ENCODE data around the gene USHBP1.
A peak's percentile ranks its signal among the peaks of the same experiment; 100 is the strongest.

Gene USHBP1, protein sequence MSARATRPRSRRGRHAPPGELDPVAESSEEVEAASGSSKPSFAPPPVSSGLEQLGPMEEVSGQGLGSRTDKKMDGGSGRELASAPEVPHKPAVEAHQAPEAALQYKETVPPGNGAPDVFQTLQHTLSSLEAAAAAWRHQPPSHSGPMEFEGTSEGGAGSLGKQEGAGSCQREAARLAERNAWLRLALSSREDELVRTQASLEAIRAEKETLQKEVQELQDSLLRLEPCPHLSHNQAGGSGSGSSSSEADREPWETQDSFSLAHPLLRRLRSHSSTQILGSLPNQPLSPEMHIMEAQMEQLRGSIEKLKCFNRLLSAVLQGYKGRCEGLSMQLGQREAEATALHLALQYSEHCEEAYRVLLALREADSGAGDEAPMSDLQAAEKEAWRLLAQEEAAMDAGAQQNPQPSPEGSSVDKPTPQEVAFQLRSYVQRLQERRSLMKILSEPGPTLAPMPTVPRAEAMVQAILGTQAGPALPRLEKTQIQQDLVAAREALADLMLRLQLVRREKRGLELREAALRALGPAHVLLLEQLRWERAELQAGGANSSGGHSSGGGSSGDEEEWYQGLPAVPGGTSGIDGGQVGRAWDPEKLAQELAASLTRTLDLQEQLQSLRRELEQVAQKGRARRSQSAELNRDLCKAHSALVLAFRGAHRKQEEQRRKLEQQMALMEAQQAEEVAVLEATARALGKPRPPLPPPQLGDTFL

DNA sequence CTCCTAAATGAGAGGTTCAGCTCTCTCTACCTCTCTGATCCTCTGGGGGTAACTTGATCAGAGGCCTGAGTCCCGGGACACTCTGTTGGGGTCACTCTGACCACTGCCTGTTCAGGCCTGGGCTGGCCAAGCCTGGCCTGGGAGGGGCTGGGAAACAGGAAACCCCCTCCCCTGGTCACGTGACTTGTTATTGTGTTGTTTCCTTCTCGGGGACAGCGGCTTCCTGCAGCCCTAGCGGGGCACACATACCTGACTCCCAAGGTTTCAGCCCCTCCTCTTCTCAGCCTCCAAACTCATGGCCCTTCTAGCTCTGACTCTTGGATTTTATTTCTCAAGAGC lies at the start of gene USHBP1:
TSS of gene USHBP1 (minus strand) at position 105 of the 339 bp plus-strand sequence. CDS start 446 bp downstream, outside the sequence.
- no peak for DNase-seq

DNA sequence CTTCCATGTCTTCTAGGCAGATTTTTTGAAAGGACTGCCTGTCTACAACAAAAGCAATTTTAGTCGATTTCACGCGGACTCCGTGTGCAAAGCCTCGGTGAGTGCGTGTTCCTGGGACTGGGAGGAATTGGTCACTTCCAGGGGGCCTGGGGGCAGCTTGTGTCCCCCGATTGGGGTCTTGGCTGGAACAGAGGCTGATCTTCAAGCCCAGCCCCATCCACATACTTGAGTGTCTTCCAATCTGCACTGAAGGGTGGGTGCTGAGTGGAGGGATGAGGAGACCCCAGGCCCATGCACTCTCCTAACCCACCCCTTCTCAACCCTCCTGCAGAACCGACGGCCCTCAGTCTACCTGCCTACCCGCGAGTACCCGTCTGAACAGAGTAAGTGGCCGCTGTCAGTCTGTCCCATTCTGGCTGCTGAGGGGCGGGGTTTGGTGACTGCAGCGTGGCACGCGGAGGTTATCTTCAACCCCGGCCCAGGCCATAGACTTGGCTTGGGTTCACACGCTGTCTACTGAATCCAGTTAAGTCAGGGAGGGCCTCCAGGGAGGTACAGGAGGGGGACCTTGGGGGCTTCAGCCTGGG lies 49.6 kb upstream of the USHBP1 start:
- DNase-seq, result no peak

DNA sequence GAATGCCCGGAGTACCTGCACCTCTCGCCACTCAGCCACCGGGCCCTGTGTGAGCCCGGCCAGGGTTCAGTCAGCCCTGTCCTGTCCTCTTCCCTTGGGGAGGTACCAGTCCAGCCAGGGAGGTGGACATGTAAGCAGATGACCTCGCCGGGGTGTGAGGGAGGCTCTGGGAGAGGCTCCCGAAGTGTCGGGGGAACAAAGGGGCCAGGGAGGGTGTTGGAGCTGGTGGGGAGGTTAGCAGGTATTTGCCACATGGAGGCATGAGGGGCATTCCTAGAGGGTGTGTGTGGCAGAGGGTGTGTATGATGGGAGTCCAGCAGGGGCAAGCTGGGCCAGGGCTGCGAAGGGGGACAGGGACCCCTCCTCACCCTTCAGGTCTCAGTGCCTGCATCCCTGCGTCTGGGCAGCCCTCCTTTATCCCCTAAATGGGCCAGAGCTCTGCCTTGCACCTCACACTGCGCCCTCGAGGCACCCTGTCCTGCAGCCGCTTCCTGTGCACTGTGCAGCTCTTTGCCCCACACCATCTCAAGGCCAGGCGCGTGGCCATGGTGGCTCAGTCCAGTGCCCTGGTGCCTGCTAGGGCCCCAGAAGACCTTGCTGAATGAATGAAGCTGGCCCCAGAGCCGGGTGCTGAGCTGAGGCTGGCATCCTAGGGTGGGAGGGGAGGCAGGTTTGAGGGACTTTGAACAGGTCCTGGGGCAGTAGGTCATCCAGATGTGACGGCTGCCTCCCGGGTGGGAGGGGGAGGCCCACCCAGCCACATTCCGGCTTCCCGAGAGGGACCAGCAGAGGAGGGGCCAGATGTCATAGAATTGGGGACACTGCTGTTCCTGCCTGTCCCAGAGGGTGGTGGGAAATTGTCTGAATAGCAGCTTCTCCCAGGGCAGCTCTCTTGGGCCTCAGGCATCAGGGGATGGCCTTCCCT lies 47.9 kb upstream of the USHBP1 start:
- DNase-seq, result no peak

DNA sequence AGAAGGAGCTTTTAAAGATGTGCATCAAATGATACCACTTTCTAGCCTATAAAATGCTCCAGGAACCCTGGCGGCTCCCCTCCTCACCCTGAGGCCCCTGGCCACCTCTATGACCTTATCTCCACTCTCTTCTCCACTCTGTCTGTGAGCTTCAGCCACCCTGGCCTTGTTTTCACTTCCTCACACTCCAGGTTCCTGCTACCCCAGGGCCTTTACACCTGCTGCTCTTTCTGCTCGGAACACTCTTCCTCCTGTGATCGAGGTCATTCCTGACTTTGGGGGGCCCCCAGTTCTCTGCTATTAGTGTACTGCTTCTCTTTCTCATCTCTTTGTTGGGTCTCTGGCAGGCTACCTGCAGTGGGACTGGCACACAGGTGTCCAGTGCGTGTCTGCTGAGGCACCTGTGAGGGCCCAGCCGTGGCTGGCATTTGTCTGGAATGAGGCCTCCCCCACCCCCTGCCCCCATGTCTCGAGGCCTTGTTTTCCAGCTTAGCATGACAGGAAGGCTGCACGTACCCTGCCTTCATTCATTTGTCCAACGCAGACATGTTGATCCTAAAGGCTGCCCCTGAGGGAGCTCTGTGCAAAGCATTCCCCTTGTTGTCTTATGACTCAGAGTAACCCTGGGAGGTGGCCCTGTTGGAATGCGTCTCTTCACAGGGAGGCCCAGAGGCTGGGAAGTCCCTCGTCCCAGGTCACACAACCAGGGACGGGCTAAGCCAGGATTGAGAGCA lies 47.1 kb upstream of the USHBP1 start:
- DNase-seq, result no peak

DNA sequence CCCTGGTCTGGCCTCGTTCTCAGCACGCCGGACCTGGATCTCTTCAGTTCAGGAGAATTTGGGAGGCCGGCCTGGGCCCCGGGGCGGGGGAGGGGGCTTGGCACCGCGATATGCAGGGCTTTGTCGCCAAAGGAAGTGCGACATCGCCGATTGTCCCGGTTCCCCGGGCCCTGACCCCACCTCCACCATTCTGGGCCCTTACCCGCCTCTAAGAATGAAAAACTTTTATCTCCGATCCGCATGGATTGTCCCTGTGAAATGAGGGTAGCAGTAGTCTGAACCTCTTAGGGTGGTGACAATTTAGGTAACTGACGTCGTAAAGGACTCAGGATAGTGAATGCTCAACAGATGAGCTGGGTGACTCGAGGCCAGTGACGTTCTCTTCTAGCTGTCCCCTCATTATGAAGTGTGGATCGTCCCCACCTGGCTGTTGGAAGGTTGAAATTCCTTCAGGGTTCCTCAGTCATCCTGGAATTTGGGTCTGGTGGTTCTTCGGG lies 45.5 kb upstream of the USHBP1 start:
- DNase-seq, result no peak

DNA sequence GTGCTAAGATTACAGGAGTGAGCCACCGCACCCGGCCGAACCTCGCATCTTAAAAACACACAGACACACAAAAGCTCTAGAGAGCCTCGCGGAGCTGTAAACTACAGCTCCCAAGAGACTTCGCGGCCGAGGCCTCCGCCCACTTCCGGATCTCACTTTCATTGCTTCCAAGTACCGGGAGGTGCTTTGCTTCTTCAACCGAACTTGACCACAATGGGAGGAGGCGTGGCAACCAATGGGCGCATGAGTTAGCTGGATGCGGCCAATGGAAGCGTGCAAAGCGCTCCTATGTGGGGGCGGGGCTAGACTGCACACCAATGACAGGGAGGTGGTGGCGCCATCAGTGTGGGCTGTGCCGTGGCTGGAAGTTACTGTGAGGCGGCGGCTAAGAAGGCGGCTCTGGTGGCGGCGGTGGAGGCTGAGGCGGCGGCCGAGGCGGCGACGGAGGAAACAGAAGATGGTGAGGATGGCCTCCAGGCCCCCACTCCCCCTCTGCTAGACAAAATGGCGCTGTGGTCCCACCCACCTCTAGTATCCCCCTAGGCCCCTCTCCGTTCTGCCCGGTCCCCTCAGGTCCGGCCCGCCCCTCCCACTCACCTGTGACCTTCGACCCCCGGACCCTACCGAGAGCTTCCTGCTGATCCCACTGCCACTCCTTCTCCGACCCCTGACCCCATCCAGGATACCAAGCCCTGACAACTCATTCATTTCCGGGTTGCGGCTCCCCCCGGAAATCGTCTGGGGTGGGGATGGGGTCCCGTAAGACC lies 44.8 kb upstream of the USHBP1 start, which contains the start of gene DDA1:
TSS of gene DDA1 (plus strand) at position 366 of the 767 bp plus-strand sequence. CDS start at position 458, 92 bp downstream.
- DNase-seq, result peak; percentile 98

DNA sequence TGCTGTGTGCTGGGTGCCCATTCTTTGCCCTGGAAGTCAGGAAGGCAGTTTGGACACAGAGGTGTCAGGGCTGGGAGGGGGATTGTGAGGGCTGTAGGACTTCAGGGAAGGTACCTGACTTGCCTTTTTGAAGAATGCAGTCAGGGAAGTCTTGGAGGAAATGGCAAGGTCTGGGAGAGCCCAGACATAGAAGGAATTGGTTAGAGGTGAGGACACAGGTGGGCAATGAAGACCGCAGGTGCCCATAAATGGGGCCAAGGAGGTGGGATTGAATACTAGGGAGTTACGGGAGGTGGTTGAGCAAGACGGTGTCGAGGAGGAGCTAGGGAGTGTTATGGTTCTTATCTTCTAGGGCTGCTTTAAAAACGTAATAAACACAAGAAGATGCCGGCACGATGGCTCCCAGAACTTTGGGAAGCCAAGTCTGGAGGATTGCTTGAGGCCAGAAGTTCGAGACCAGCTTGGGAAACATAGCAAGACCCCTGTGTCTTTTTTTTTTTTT lies 43.4 kb upstream of the USHBP1 start:
- no peak for DNase-seq

DNA sequence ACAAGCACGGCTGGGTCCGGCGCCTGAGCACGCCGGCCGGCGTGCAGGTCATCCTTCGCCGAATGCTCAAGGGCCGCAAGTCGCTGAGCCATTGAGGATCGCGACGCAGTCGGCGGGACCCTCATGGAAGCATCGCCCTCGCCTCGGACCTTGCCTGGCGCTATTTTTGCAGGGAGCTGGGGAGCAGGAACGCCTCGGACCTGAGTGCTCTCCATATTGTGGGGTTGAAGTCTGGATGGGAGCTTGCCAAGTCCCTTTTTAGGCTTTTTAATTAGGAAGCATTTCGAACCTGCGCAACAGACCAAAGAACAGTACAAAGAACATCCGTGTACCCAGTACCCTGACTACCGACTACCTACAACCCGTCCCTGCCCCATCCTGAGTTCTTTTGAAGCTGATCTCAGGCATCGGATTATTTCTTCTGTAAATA lies 41.8 kb upstream of the USHBP1 start:
- no peak for DNase-seq

DNA sequence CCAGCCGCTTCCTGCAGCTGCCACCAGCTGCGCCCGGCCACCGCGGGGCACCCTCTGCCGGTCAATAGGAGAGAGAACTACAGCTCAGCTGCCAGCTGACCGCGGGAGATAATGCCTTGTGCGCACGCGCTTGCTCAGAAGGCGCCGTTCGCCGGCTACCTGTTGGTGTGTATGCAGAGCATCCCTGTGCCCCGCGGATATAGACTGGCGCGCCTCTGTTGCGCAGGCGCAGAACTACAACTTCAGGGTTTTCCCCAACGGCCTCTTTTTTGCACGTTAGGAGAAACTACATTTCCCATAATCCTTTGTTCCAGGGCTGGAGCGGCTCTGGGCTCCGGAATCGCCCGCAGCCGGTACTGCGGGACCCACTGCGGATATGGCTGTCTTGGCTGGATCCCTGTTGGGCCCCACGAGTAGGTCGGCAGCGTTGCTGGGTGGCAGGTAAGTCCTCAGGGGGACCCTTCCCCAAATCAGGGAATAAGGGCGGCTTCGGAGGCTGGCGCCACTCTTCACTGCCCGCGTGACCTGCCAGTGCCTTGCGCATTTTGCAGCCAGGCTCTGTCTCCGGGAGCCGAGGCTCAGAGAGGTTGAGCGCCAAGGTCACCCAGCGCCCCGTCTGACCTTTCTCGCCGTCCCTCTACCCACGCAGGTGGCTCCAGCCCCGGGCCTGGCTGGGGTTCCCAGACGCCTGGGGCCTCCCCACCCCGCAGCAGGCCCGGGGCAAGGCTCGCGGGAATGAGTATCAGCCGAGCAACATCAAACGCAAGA lies 41.2 kb upstream of the USHBP1 start, which contains the start of gene MRPL34:
TSS of gene MRPL34 (plus strand) at position 356 of the 768 bp plus-strand sequence. CDS start at position 377, 21 bp downstream.
- peak; percentile 91 for DNase-seq

DNA sequence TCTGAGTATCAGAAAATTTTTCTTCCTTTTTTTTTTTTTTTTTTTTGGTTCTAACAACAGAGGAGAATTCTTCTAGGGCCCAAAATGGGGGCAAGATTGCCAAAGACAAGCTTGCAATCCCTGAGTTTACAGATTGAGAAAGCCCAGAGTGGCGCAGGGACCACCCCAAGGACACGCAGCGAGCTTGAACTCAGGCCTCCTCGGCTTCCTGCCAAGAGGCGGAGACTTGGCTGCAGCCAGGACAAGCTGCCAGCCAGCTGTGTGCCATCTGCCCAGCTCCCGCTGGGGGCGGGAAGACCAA lies 40.6 kb upstream of the USHBP1 start:
- DNase-seq, result no peak

DNA sequence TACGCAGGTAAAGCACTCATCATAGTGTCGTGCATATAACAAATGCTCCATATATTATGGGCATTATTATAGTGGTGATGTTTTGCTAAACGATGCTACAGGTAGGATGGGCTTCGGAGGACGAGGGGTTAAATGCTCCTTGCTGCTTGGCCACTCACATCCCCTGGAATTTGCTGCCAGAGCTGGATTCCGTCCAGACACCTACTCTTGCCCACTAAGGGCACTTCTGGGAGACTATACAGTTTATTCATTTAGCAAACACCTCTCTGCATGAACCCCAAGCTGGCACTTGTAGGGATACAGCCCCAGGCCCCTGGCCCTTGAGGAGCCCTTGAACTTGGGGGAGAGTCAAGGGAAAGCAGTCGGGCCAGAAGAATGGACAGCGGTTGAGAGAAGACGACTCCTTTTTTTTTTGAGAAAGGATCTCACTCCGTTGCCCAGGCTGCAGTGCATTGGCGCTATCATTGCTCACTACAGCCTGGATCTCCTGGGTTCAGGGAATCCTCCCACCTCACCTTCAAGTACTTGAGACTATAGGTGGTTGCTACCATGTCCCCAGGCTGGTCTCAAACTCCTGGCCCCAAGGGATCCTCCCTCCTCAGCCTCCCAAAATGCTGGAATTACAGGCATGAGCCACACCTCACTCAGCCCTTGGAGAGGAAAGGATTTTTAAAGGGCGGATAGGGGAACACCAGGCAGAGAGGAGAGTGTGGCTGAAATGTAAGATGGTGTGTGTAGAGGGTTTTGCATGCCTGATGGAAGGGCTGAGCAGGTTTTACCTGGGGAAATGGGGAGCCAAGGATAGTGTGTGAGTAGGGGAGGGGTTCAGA lies 40.1 kb upstream of the USHBP1 start:
- no peak for DNase-seq

DNA sequence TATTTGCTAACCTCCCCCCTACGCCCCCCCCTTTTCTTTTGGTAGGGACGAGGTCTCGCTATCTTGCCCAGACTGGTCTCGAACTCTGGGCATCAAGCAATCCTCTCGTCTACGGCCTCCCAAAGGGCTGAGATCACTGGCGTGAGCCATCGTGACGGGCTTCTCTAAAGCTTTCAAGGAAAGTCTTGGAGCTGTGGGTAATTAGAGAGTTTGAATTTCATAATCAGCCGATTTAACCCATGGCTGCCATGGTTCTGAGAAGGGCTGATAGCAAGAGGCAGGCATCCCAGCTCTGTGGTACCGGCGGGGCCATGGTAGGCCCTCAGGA lies 39.4 kb upstream of the USHBP1 start:
- DNase-seq, result no peak

DNA sequence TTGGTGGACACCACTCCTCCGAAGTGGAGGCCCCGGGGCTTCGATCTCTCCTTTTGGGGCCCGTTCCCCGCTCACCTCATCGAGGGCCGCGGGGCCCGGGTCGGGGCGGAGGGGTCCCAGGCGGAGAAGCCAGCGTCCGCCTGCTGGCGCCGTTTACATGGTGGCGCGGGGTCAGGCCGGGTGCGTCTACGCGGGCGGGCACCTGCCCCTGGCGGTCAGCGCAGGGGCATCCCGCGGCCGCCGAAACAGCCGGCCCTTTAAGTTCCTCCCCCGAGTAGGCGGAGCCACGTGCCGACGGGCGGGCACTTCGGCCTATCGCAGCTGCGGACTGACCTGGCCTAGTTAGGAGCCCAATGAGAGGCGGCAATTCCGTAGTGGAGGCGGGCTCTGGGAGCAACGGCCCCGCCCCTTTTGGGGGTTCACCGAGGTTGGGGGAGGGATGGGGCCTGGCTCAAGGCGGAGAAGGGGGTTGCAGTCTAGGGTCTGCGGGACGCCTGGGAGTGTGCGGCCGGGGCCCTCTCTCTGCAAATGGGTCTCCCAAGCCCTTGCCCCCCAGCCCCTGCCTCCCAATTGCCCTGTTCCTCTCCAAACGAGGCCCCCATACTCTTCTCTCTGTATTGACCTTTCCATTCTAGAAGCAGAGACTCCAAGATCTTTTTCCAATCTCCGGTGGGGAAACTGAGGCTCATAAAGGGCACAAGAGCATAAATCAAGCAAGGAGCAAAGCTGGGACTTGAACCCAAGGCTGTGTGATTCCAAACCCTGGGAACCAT lies 38.8 kb upstream of the USHBP1 start, which contains the start of gene ABHD8:
TSS of gene ABHD8 (minus strand) at position 259 of the 773 bp plus-strand sequence. CDS start 1,809 bp downstream, outside the sequence.
- DNase-seq, result peak; percentile 87

DNA sequence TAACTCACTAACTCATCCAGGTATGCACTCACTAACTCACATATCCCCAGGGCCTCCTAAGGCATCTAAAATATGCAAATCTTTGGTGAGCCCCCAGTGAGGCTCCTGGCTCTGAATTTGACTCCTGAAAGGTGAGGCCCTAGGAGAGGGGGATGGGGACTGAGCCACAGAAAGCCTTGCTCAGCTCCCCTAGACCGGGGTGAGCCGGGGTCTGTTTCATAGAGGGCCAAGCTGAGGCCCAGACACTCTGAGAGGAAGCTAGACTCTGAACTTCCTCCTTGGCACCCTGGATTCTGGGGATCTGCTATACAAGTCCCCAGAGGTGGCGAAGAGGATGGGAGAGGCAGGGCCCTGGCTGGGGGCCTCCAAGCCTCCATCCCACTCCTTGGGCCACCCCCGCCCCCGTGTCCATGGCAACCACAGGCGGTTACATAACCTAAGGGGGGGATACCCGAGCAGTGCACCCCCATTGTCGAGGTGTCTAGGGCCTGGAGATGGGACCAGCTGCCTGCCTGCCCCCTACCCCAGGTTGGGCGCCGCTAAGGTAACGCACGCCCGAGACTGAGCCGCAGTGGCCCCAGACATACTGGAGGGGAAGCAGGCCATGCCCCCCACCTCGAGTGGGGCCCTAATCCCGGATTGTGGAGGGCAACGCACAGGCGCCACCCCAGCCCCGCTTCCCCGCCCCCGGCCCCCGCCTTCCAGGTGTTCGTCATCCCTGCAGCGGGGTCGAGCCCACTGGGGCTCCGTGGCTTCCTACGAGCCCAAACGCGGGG lies 38.0 kb upstream of the USHBP1 start:
- no peak for DNase-seq

DNA sequence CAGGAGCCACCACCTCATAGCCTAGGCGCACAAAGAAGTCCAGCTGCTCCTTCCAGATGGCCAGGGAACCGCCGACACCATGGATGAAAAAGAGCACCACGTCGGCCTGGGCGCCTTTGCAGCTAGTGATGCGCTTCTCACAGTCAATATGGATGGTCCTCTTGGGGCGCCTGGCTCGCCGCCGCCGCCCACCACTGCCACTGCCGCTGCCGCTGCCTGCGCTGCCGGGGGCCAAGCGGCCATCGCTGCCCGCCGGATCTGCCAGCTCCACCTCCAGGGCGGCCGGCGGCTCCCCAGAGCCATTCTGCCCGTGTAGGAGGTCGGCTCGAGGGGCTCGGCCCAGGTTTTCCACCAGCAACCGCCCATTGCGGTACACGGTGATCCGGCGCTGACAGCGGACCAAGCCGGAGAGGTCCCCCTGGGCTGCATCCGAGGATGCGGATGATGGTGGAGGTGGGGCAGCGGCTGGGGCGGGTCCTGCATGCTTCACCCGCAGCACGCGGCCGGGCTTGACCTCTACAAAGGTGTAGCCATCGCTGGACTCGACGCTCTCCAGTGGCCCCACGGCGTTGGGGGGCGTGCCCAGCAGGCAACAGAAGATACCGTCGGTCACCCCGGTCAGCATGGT lies 36.6 kb upstream of the USHBP1 start:
- DNase-seq, result no peak

DNA sequence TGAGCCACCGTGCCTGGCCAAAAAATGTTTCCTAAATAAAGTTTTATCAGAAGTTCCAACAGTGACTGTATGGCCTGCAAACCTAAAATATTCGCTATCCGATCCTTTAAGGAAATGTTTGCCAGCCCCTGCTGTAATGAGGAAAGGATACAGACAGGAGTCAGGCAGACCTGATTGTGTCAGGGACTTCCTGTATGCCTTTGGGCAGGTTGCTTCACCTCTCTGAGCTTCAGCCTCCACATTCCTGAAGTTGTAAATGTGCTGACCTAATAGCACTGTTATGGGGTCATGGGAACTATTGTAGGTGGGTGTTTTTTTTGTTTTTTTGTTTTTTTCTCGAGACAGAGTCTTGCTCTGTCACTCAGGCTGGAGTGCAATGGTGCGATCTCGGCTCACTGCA lies 32.4 kb upstream of the USHBP1 start:
- no peak for DNase-seq

DNA sequence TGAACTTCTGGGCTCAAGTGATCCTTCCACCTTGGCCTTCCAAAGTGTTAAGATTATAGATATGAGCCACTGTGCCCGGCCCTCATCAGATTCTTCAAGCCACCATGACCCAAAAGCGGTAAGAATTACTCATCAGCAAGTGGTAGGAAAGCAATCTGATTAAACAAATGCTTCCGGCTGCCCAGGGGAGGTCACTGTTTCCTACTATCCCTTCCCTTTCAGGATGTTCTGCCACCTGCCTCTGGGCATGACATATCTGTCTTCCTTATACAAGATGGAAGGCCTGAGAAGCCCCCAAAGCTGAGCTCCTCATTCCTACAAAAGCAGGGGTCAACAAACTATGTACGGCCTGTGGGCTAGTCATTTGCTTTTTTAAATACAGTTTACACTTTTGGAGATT lies 31.7 kb upstream of the USHBP1 start:
- DNase-seq, result no peak
